Loucy (cell line): ENCODE results near the gene SRD5A3.

Source experiments
- EZH2phosphoT487 ChIP-seq: fragments of 200-600 bp; IDR thresholded peaks from 2 replicates; pipeline ENCODE4 v1.6.1; 2018; ENCODE audit warnings: antibody characterized with exemption, mild to moderate bottlenecking, moderate library complexity, borderline replicate concordance
- TF ChIP-seq, protein P1 (sequence below): fragments of 200-600 bp; sonication (generic); conservative IDR thresholded peaks from 2 replicates; pipeline ENCODE4 v1.5.1; 2014; ENCODE audit warnings: mild to moderate bottlenecking, antibody characterized with exemption, low read length

DNA sequence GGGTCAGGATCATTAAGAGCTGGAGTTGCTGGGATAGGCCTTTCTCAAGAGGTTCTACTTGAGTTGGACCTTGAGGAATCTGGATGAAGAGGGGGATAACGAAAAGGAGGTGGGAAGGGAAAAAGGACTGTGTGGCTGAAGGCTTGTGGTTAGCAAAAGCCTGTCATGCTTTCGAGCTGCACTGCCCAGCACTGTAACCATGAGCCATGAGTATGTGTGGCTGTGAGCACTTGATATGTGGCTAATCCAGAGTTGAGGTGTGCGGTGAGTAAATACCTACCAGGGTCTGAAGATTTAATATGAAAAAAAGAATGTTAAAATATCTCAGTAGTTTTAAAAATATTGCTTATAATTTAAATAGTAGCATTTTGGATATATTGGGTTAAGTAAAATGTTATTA, 61.1 kb downstream of the SRD5A3 start:
- TF ChIP-seq, protein P1, sequence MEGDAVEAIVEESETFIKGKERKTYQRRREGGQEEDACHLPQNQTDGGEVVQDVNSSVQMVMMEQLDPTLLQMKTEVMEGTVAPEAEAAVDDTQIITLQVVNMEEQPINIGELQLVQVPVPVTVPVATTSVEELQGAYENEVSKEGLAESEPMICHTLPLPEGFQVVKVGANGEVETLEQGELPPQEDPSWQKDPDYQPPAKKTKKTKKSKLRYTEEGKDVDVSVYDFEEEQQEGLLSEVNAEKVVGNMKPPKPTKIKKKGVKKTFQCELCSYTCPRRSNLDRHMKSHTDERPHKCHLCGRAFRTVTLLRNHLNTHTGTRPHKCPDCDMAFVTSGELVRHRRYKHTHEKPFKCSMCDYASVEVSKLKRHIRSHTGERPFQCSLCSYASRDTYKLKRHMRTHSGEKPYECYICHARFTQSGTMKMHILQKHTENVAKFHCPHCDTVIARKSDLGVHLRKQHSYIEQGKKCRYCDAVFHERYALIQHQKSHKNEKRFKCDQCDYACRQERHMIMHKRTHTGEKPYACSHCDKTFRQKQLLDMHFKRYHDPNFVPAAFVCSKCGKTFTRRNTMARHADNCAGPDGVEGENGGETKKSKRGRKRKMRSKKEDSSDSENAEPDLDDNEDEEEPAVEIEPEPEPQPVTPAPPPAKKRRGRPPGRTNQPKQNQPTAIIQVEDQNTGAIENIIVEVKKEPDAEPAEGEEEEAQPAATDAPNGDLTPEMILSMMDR = no peak
- no peak for TF ChIP-seq EZH2phosphoT487
